HCT116 (cell line): Measurements from ENCODE around the gene RAB31.

Experiments used
- CBX3 ChIP-seq: IDR thresholded peaks from 2 replicates; pipeline ENCODE4 v1.6.1; 2012; ENCODE audit warnings: low read depth
- CTCF ChIP-seq, 3 experiments: fragments of 200-600 bp in 1 of 3; sonication (generic) in 1 of 3; IDR thresholded peaks in 2 of 3; conservative IDR thresholded peaks in 1 of 3; 2 replicates each; pipeline ENCODE4 v1.5.1; 2012 to 2017; ENCODE audit warnings: low read depth in 2 of 3, low read length in 2 of 3, antibody characterized with exemption in 1 of 3, borderline replicate concordance in 1 of 3, control low read depth in 1 of 3, mild to moderate bottlenecking in 1 of 3, mixed read lengths in 1 of 3, mixed run types in 1 of 3, moderate library complexity in 1 of 3; ENCODE audit not compliant: insufficient read depth in 1 of 3
- EGR1 ChIP-seq: IDR thresholded peaks from 2 replicates; pipeline ENCODE4 v1.6.1; 2012; ENCODE audit warnings: low read depth
- EZH2 ChIP-seq: fragments of 200-600 bp; sonication (generic); IDR thresholded peaks from 2 replicates; pipeline ENCODE4 v1.6.1; 2017; ENCODE audit warnings: antibody characterized with exemption, mixed run types
- POLR2A ChIP-seq: IDR thresholded peaks from 2 replicates; pipeline ENCODE4 v1.7.0; 2011; ENCODE audit warnings: borderline replicate concordance; ENCODE audit not compliant: insufficient read depth, insufficient read length; ENCODE audit errors: extremely low read depth
- POLR2AphosphoS5 ChIP-seq: IDR thresholded peaks from 2 replicates; pipeline ENCODE4 v1.6.1; 2011; ENCODE audit warnings: mild to moderate bottlenecking, low read depth, low read length, moderate library complexity
- RAD21 ChIP-seq: IDR thresholded peaks from 2 replicates; pipeline ENCODE4 v1.6.1; 2012; ENCODE audit warnings: low read depth, mild to moderate bottlenecking
- REST ChIP-seq: IDR thresholded peaks from 2 replicates; pipeline ENCODE4 v1.6.1; 2012; ENCODE audit warnings: low read depth
- SIN3A ChIP-seq: IDR thresholded peaks from 2 replicates; pipeline ENCODE4 v1.6.1; 2012; ENCODE audit warnings: low read depth
- SP1 ChIP-seq: IDR thresholded peaks from 2 replicates; pipeline ENCODE4 v1.6.1; 2012; ENCODE audit warnings: low read depth
- ZBTB33 ChIP-seq: IDR thresholded peaks from 2 replicates; pipeline ENCODE4 v1.6.1; 2011; ENCODE audit warnings: mild to moderate bottlenecking, low read length, moderate library complexity; ENCODE audit not compliant: insufficient replicate concordance; ENCODE audit errors: extremely low read depth
- ZFX ChIP-seq: fragments of 450-650 bp; IDR thresholded peaks from 2 replicates; pipeline ENCODE4 v1.6.1; 2017
- ZNF274 ChIP-seq: fragments of 200-500 bp; sonication (Bioruptor generic); IDR thresholded peaks from 2 replicates; pipeline ENCODE4 v1.6.1; 2014; ENCODE audit warnings: mild to moderate bottlenecking, low read depth, low read length, inconsistent platforms
- TF ChIP-seq, protein P1 (sequence below): IDR thresholded peaks from 2 replicates; pipeline ENCODE4 v1.6.1; 2012

DNA sequence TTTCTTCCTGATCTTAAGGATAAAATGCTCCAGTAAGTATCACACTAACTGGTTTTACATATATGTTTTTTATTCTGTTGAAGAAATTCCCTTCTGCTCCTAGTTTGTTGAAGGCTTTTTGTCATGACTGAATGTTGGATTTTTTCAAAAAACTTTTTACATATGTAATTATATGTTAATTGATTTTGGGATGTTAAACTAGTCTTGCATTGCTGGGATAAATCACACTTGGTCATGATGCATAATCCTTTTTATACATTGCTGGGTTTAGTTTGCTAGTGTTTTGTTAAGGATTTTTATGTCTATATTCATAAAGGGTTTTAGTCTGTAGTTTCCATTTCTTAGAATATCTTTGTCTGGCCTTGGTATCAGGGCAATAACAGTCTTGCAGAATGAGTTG is 112.0 kb downstream of the RAB31 start:
- no peak for TF ChIP-seq ZBTB33
- no peak for TF ChIP-seq CTCF (IDR thresholded peaks at IDR 0.05 in 2 of 3, conservative IDR thresholded peaks at IDR 0.05 in 1 of 3; ENCODE audit: borderline replicate concordance in 1 of 3, insufficient read depth in 1 of 3, low read depth in 2 of 3, low read length in 2 of 3)
- TF ChIP-seq ZFX: no peak
- TF ChIP-seq POLR2A: no peak
- TF ChIP-seq EGR1: no peak
- TF ChIP-seq POLR2AphosphoS5: no peak
- no peak for TF ChIP-seq ZNF274
- no peak for TF ChIP-seq RAD21
- TF ChIP-seq EZH2: no peak
- no peak for TF ChIP-seq REST
- TF ChIP-seq SIN3A: no peak
- TF ChIP-seq, protein P1, sequence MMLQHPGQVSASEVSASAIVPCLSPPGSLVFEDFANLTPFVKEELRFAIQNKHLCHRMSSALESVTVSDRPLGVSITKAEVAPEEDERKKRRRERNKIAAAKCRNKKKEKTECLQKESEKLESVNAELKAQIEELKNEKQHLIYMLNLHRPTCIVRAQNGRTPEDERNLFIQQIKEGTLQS: no peak
- no peak for TF ChIP-seq SP1
- no peak for TF ChIP-seq CBX3
